Measurements from ENCODE around the gene BOLA3. TPM values are rescaled to one million over a fixed set of nuclear protein-coding genes. Genes with fewer than 3 reads are reported as not detected.
A peak's percentile ranks its signal among the peaks of the same experiment; 100 is the strongest.

The BOLA3 gene
- total and polyA plus RNA-seq, 5 experiments from 2014 or later, result 13.3 to 78.5 (median 59.9) TPM

- Mint-ChIP-seq H3K4me1 (peaks cover 6 to 55% (median 34%) of the 10 kb centered on the region in 4 donors), H3K9me3 (no peaks in the 10 kb centered on the region), H3K27me3 (no peaks in the 10 kb centered on the region), H3K4me3 (peak within 1 kb of the TSS; percentile 82 to 95 (median 91)), H3K36me3 (peaks cover 0 to 20% (median 5%) of the 10 kb centered on the region in 3 donors), H3K27ac (peak within 1 kb of the TSS; percentile 82 to 98 (median 96))
- ATAC-seq (peak; percentile 90 to 91), DNase-seq (peak; percentile 94 to 98 (median 97))
- POLR2A ChIA-PET, result interaction anchor here (0.5 to 2.8 kb wide), 34 partner anchors 10 to 944 kb away, joined by 3 to 80 read pairs (median 4); partner anchors contain the start of genes BOLA3, CCT7, DGUOK and FBXO41
Measured at GRCh38 chr2:74178211-74179062, 30.7 kb upstream of the BOLA3 start, which contains the start of gene MOB1A. MOB1A (minus strand) TSS chr2:74178879; CDS start chr2:74178674, 205 bp downstream.

GRCh38 chr2:74177696-74178095, 30.0 kb upstream of the BOLA3 start:
- POLR2A ChIA-PET, result interaction anchor here (1.0 to 2.8 kb wide), 18 partner anchors 13 to 441 kb away, joined by 3 to 80 read pairs (median 7); partner anchors contain the start of genes BOLA3, DGUOK, MTHFD2 and STAMBP
- H3K9me3 Mint-ChIP-seq, result no peaks in the 10 kb centered on the region
- peak overlapping the region; percentile 82 to 98 (median 96) for H3K27ac Mint-ChIP-seq
- H3K4me1 Mint-ChIP-seq, result peaks cover 6 to 60% (median 39%) of the 10 kb centered on the region in 4 donors
- H3K4me3 Mint-ChIP-seq, result peak overlapping the region; percentile 82 to 95 (median 91)
- H3K36me3 Mint-ChIP-seq, result peaks cover 0 to 23% (median 5%) of the 10 kb centered on the region in 3 donors
- ATAC-seq (no peak), DNase-seq (no peak)
- no peaks in the 10 kb centered on the region for H3K27me3 Mint-ChIP-seq

GRCh38 chr2:74174909-74175308, 27.2 kb upstream of the BOLA3 start:
- peaks cover 0 to 47% (median 8%) of the 10 kb centered on the region in 3 donors for H3K36me3 Mint-ChIP-seq
- ATAC-seq, result no peak
- POLR2A ChIA-PET, result no interaction called here
- no peaks in the 10 kb centered on the region for H3K27me3 Mint-ChIP-seq
- peak overlapping the region in 6 of 10 donors; percentile 3 to 58 (median 22) for H3K27ac Mint-ChIP-seq
- H3K9me3 Mint-ChIP-seq, result no peaks in the 10 kb centered on the region
- peaks cover 10 to 64% (median 48%) of the 10 kb centered on the region in 4 donors for H3K4me1 Mint-ChIP-seq
- peak overlapping the region; percentile 6 to 95 (median 70) for H3K4me3 Mint-ChIP-seq
- DNase-seq, result no peak

GRCh38 chr2:74168739-74169138, 21.0 kb upstream of the BOLA3 start:
- H3K27me3 Mint-ChIP-seq, result no peaks in the 10 kb centered on the region
- peaks cover 15 to 82% (median 29%) of the 10 kb centered on the region in 3 donors for H3K36me3 Mint-ChIP-seq
- H3K4me1 Mint-ChIP-seq, result peaks cover 11 to 25% (median 20%) of the 10 kb centered on the region in 4 donors
- ATAC-seq (no peak), DNase-seq (no peak)
- peaks cover 0 to 4% (median 0%) of the 10 kb centered on the region in 9 donors for H3K9me3 Mint-ChIP-seq
- H3K27ac Mint-ChIP-seq, result peak overlapping the region in 1 of 10 donors; percentile 44
- POLR2A ChIA-PET, result interaction anchor here (1.0 kb wide), 1 partner anchor 10 kb away, joined by 5 read pairs; the partner anchor contains the start of gene MOB1A
- H3K4me3 Mint-ChIP-seq, result no peak overlapping the region

GRCh38 chr2:74164761-74165160, 17.0 kb upstream of the BOLA3 start:
- Mint-ChIP-seq H3K27me3 (no peaks in the 10 kb centered on the region), H3K9me3 (peaks cover 0 to 4% (median 0%) of the 10 kb centered on the region in 9 donors), H3K4me1 (peaks cover 0 to 20% (median 7%) of the 10 kb centered on the region in 4 donors), H3K36me3 (peaks cover 16 to 92% (median 26%) of the 10 kb centered on the region in 3 donors), H3K27ac (no peak overlapping the region), H3K4me3 (no peak overlapping the region)
- POLR2A ChIA-PET, result interaction anchor here (4.2 kb wide), 1 partner anchor 14 kb away, joined by 14 read pairs; the partner anchor contains the start of gene MOB1A
- DNase-seq (no peak), ATAC-seq (no peak)

- H3K4me3 Mint-ChIP-seq, result no peak overlapping the region
- POLR2A ChIA-PET, result interaction anchor here (4.2 kb wide), 1 partner anchor 15 kb away, joined by 14 read pairs; the partner anchor contains the start of gene MOB1A
- no peak for DNase-seq
- H3K27ac Mint-ChIP-seq, result no peak overlapping the region
- no peaks in the 10 kb centered on the region for H3K27me3 Mint-ChIP-seq
- peaks cover 0 to 24% (median 5%) of the 10 kb centered on the region in 4 donors for H3K4me1 Mint-ChIP-seq
- no peak for ATAC-seq
- H3K36me3 Mint-ChIP-seq, result peaks cover 16 to 94% (median 21%) of the 10 kb centered on the region in 3 donors
- H3K9me3 Mint-ChIP-seq, result peaks cover 0 to 4% (median 0%) of the 10 kb centered on the region in 9 donors
Measured at GRCh38 chr2:74162951-74163350, 15.2 kb upstream of the BOLA3 start.

- H3K27ac Mint-ChIP-seq, result no peak overlapping the region
- H3K4me1 Mint-ChIP-seq, result peaks cover 0 to 10% (median 2%) of the 10 kb centered on the region in 4 donors
- no peaks in the 10 kb centered on the region for H3K27me3 Mint-ChIP-seq
- no peaks in the 10 kb centered on the region for H3K9me3 Mint-ChIP-seq
- POLR2A ChIA-PET, result no interaction called here
- DNase-seq (no peak), ATAC-seq (no peak)
- peaks cover 0 to 91% (median 3%) of the 10 kb centered on the region in 3 donors for H3K36me3 Mint-ChIP-seq
- H3K4me3 Mint-ChIP-seq, result no peak overlapping the region
Measured at GRCh38 chr2:74155830-74156229, 8.1 kb upstream of the BOLA3 start.

- H3K36me3 Mint-ChIP-seq, result peaks cover 0 to 67% (median 0%) of the 10 kb centered on the region in 3 donors
- POLR2A ChIA-PET, result interaction anchor here (0.6 kb wide), 1 partner anchor 210 kb away, joined by 6 read pairs; no protein-coding TSS in a partner anchor
- no peak for ATAC-seq
- H3K4me1 Mint-ChIP-seq, result peaks cover 0 to 3% (median 0%) of the 10 kb centered on the region in 4 donors
- H3K27ac Mint-ChIP-seq, result peak overlapping the region in 1 of 10 donors; percentile 42
- H3K4me3 Mint-ChIP-seq, result no peak overlapping the region
- no peaks in the 10 kb centered on the region for H3K9me3 Mint-ChIP-seq
- no peak for DNase-seq
- no peaks in the 10 kb centered on the region for H3K27me3 Mint-ChIP-seq
Measured at GRCh38 chr2:74152954-74153353, 5.2 kb upstream of the BOLA3 start.

- Mint-ChIP-seq H3K36me3 (peaks cover 0 to 37% (median 0%) of the 10 kb centered on the region in 3 donors), H3K27ac (peak overlapping the region in 7 of 10 donors; percentile 2 to 73 (median 32)), H3K9me3 (no peaks in the 10 kb centered on the region), H3K4me3 (peak overlapping the region in 4 of 10 donors; percentile 1 to 44 (median 20)), H3K27me3 (no peaks in the 10 kb centered on the region), H3K4me1 (peaks cover 0 to 4% (median 2%) of the 10 kb centered on the region in 4 donors)
- POLR2A ChIA-PET, result interaction anchor here (0.7 to 6.7 kb wide), 5 partner anchors 21 to 413 kb away, joined by 3 to 43 read pairs (median 5); partner anchors contain the start of genes MOB1A and TPRKB
- ATAC-seq, result no peak
- no peak for DNase-seq
Measured at GRCh38 chr2:74149570-74150319, 2.0 kb upstream of the BOLA3 start.

- no peaks in the 10 kb centered on the region for H3K27me3 Mint-ChIP-seq
- H3K27ac Mint-ChIP-seq, result peak overlapping the region in 6 of 10 donors; percentile 2 to 56 (median 30)
- no peak for ATAC-seq
Measured at GRCh38 chr2:74149247-74149525, 1.5 kb upstream of the BOLA3 start.

GRCh38 chr2:74148457-74149246, 940 bp upstream of the BOLA3 start:
- H3K36me3 Mint-ChIP-seq, result peaks cover 0 to 30% (median 0%) of the 10 kb centered on the region in 3 donors
- no peaks in the 10 kb centered on the region for H3K27me3 Mint-ChIP-seq
- POLR2A ChIA-PET, result interaction anchor here (0.6 to 6.7 kb wide), 9 partner anchors 8 to 412 kb away, joined by 3 to 43 read pairs (median 4); partner anchors contain the start of genes MOB1A and TPRKB
- DNase-seq, result no peak
- H3K9me3 Mint-ChIP-seq, result no peaks in the 10 kb centered on the region
- peak overlapping the region in 1 of 10 donors; percentile 19 for H3K27ac Mint-ChIP-seq
- ATAC-seq, result no peak
- H3K4me3 Mint-ChIP-seq, result no peak overlapping the region
- peaks cover 0 to 4% (median 2%) of the 10 kb centered on the region in 4 donors for H3K4me1 Mint-ChIP-seq

More at GRCh38 chr2:74149247-74149525, 1.5 kb upstream of the BOLA3 start:
- POLR2A ChIA-PET, result interaction anchor here (1.0 to 6.7 kb wide), 4 partner anchors 22 to 412 kb away, joined by 3 to 43 read pairs (median 4); partner anchors contain the start of genes MOB1A and TPRKB
- H3K36me3 Mint-ChIP-seq, result peaks cover 0 to 35% (median 0%) of the 10 kb centered on the region in 3 donors
- peak overlapping the region in 3 of 10 donors; percentile 1 to 44 (median 2) for H3K4me3 Mint-ChIP-seq
- no peaks in the 10 kb centered on the region for H3K9me3 Mint-ChIP-seq
- H3K4me1 Mint-ChIP-seq, result peaks cover 0 to 4% (median 2%) of the 10 kb centered on the region in 4 donors
- DNase-seq, result no peak
